ENCODE results near the gene CDK13.
A peak's percentile ranks its signal among the peaks of the same experiment; 100 is the strongest.

The CDK13 gene

DNA sequence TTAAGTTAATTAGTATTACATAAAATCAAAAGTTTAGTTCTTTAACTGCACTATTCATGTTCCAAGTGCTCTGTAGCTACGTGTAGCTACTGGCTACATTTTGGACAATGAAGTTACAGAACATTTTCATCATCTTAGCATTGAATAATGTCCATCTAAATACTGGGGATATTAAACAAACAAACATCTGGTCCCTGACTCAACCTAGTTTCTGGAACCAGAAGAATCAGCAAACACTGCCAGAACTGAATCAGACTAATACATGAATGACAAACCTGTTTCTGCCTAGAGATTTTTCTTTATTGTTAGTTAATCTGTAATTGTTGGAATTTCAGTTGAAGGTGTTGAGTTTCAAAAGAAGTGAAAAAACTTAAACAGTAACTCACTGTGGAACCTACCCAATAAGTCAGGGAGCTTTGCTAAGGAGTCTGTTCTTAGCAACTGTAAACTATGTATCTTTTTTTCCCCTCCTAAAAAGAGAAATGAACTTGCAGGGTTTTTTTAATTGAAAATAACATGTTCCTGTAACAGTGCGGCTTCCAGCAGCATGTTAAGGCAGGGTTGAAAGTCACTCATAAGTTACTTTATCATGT, 58.3 kb downstream of the CDK13 start:
- DNase-seq (ENCODE audit: low read depth): peak; percentile 82

DNA sequence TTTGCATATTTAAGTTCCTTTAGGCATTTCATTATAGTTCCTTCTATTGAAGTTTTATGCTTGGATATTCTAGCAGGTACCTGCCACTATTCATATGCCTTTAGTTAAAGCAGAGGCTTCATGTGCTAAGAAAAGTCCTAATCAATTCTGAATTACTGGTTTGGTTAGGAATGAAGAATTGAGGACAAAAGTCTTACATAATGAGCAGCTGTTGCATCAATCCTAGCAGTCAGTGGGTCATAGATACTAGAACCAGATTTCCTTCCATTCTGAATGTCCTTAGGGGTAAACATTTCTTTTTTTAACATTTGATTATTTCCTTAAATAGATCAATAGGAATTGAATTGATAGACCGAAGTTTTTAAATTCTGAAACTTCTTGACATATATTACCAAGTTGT, 59.2 kb downstream of the CDK13 start:
- DNase-seq (ENCODE audit: low read depth): peak; percentile 21

DNA sequence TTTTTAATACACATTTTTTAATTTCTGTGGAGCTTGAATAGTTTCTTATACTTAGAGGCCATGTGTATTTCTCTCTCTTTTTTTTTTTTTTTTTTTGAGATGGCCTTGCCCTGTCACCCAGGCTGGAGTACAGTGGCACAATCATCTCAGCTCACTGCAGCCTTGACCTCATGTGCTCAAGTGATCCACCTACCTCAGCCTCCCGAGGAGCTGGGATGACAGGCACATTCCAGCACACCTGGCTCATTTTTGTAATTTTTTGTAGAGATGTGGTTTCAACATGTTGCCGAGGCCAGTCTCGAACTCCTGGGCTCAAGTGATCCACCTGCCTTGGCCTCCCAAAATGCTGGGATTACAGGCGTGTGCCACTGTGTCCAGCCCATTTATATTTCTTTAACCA, 64.3 kb downstream of the CDK13 start:
- no peak for DNase-seq (ENCODE audit: low read depth)

DNA sequence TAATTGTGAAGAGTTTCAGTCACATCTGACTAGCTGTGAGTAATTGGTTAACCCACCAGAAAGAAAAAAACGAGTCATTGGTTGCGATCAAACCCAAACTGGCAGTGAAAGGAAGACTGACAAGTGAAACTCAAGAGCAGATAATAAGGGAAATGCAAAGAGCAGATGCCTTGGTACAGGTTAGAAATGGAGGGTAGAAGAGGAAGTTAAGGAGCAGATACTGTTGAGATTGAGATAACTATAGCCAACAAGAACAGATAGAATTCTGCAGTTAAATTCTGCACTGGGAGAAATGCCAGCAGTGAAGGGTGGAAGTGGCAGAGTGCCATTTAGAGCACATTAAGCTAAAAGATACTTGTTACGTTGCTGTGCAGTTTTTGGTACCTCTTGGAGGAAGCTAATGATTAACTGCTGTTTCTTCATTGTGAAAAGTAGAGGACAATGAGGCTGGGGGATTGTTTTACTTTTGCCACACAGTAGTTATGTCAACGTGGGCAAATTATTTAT, 65.8 kb downstream of the CDK13 start:
- peak; percentile 43 for DNase-seq (ENCODE audit: low read depth)

DNA sequence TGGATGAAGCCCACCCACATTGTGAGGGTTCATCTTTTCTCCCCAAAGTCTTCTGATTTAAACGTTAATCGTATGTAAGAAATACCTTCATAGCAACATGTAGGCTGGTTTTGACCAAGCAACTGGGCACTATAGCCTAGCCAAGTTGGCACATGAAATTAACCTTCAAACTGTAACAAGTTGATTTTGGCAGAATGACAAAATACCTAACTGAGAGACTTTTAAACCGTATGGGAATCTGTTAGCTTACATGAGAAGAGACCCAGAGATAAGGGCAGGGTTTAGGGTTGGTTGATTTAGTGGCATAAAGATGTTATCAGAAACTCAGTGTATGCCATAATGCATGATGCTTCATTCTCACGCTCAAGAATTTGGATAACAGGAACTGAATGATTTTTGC, 69.5 kb downstream of the CDK13 start:
- DNase-seq (ENCODE audit: low read depth): no peak

DNA sequence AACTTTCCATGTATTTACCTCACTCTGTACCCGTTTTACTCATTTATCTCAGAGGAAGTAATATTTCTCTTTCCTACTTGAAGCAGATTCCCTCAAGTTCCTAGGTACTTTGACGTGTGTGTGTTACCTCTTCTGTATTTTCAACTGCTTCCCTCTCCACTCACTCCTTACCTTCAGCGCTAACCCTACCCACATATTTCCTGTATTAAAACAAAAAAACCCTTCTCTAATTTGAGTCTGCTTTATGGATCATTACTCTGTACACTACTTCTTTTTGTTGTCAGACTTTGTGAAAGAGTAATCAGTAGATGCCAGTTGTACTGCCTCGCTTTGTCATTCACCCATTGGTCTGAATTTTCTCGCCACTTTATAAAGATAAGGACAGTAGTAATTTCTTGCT, 74.0 kb downstream of the CDK13 start:
- DNase-seq (ENCODE audit: low read depth): no peak

DNA sequence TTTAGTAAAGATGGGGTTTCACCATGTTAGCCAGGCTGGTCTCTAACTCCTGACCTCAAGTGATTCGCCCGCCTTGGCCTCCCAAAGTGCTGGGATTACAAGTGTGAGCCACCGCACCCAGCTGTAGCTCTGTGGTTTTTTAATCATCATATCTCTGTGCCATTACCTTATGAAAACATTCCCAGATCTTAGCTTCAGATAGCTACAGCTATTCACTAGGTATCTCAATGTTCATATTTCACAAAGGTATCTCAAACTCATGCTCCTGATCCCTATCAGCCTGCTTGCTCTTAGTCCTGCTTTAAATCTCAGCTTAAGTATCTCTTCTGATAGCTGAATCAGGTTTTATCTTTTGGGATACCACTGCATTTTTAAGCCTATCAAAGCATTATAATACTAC, 74.8 kb downstream of the CDK13 start:
- DNase-seq (ENCODE audit: low read depth): no peak

DNA sequence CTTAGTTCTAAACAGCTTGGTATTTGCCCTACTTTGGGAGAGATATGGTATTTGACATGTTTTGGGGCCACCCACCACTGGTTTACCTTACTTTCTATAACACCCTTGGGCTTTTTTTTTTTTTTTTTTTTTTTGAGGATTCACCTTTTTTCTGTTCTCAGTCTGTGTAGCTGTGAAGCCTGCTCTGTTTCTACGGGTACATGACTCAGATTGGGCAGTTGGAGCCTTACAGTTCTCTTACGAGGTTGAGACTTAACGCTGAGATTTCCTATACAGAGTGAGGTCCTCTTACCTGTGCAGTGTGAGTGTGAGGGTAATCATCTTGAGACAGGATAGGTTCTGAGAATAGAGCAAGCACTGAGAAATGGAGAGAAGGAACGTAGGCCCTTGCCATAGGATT, 77.5 kb downstream of the CDK13 start:
- DNase-seq (ENCODE audit: low read depth): no peak

DNA sequence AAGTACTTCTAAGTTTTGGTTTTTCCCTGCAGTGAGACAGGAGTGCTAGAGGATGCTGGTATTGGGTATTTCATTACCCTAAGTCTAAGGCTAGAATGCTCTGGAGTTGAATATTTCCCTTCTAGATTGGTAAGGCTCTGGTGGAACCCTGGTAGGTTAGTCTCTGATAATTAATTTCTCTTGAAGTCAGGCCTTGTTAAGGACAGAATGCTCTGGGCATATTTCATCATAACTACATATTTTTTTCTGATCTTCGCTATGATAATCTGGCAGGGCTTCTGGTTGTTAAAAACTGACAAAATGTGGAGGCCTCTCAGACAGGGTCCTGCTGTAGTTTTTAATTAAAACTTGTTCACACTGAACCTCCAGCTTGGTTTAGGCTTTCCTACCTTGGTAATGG, 83.8 kb downstream of the CDK13 start:
- no peak for DNase-seq (ENCODE audit: low read depth)

DNA sequence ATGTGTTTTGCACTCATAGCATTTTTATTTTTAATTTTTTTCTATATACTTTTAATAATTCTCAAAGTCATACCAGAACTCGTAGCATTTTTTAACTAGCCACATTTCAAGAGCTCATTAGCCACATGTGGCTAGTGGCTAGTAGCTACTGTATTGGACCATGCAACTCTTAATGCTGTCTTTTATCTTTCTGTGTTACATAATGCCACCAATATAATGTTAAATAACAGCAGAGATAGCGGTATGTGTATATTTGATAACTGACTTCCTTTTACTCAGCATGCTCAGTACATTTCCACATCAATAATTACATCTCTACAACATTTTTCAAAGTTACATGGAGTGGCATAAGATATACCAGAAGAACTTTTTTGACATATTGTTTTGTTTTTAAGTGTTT, 91.4 kb downstream of the CDK13 start:
- DNase-seq (ENCODE audit: low read depth): no peak

DNA sequence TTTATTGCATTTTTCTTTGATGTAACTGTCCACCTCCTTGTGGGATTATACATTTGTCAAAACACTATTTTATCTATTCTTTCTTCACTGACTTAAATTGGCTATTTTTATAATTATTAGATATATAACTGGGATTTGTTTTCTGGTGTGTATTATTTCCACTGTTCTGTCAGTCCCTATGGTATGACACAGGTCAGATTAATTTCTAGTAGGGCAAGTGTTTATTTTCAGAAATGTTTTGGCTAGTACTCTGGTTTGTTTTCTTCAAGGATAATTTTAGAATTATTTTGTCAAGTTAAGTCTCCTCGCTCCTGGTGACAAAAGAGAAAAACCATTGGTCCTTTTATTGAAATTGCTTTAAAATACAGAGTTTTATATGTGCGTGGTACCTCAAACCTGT, 93.1 kb downstream of the CDK13 start:
- no peak for DNase-seq (ENCODE audit: low read depth)

DNA sequence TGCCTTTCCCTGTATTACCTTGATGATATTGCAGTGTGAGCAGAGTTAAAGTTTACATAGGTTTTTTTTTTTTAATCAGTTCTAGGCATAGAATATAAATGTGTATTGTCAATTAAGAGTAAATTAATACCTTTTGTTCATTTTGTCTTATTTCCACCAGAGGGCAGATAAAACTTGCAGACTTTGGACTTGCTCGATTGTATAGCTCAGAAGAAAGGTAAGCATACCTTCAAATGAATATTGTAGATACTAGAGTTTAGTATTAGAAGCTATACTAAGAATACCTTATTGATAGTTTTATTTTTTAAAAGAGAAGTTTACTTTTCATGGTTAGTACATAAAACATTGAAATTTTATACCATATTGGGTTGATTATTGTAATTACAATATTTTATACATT, 97.6 kb downstream of the CDK13 start:
- DNase-seq (ENCODE audit: low read depth): no peak

DNA sequence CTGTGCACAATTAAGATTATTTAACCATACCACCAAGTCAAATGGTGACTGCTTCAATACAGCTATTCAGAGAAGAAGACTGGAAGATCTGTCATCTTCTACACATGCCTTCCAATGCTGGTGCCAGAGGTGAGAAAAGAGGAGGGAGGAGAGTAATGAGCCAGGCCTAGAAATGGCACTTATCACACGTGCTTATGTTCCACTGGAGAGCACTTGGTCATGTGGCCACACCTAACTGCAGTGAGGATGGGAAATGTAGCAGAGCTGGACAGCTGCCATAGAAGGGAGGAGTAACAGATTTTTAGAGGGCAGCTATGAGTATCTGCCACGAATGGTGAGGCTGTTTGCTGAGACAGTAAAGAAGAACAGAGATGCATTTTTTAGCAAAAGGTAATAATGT, 107.2 kb downstream of the CDK13 start:
- peak; percentile 41 for DNase-seq (ENCODE audit: low read depth)

DNA sequence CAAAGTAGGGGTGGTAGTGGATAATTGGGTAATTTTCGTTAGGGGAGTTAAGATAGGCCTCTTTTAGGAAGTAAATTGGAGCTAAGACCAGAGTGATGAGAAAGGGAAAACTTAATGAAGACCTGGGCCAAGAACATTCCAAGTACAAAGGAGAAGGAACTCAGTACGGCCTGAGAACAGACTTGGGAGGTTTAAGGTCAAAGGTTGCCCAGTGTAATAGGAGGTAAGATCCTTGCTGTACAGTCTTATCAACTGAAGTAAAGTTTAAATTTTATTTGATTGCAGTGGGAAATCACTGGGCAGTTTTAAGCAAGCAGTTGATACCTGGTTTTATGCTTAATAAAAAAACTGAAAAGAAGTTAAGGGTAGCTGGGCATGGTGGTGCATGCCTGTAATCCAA, 108.0 kb downstream of the CDK13 start:
- DNase-seq (ENCODE audit: low read depth): no peak

DNA sequence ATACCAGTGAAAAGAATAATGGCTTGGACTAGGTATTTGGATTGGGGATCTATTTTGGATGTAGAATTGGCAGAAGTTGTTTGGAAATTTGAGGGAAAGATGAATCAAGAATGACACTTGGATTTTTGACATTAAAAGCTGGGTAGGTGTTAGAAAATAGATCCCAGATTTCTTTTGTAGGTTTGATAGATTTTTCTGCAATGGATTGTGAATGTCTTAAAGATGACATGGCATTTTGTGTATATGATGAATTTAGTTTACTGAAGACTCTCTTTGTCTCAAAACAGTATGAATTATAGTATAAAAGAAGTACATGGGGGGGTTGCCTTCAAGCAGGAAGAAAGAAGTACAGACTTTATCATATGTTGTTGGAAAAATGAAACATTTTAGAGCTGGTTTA, 108.6 kb downstream of the CDK13 start:
- DNase-seq (ENCODE audit: low read depth): peak; percentile 18

DNA sequence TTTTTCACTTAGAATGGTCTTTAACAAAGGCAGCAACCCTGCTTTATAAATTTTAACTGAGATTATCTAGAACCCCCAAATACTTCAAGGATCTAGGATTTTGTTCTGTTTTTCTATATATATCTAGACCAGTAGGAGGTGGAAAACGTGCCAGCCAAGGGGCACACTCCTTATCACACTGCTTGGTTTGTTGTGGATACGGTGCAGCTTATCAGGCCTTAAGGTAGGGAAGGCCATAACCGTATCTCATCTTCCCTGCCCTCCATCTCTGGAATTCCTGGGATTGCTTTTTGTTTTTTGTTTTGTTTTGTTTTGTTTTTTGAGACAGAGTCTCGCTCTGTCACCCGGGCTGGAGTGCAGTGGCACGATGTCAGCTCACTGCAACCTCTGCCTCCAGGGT, 109.0 kb downstream of the CDK13 start:
- no peak for DNase-seq (ENCODE audit: low read depth)

DNA sequence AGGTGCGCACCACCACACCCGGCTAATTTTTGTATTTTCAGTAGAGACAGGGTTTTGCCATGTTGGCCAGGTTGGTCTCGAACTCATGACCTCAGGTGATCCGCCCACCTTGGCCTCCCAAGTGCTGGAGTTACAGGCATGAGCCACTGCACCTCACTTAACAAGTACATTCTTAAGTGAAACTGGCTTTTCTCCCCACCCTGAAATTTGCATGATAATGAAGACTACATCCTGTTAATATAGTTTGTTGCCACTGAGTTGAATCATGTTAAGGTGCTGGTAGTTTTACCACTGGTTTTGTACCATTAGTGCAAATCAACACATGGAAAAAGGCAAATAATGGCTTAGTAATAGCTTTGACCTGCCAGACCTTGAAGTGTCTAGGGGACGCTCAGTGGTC, 122.2 kb downstream of the CDK13 start:
- DNase-seq (ENCODE audit: low read depth): no peak

DNA sequence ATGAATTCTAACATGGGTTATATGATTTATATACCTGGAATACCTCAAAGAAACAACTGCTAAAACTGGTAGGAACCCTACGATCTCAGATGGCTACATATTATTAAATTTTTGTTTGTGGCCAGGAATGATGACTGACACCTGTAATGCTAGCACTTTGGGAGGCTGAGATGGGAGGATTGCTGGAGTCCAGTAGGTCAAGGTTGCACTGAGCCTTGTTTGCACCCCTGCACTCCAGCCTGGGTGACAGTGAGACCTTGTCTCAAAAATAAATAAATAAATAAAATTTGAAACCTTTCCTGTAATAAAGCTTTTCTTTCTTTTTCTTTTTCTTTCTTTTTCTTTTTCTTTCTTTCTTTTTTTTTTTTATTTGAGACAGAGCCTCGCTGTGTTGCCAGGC, 123.2 kb downstream of the CDK13 start:
- no peak for DNase-seq (ENCODE audit: low read depth)

DNA sequence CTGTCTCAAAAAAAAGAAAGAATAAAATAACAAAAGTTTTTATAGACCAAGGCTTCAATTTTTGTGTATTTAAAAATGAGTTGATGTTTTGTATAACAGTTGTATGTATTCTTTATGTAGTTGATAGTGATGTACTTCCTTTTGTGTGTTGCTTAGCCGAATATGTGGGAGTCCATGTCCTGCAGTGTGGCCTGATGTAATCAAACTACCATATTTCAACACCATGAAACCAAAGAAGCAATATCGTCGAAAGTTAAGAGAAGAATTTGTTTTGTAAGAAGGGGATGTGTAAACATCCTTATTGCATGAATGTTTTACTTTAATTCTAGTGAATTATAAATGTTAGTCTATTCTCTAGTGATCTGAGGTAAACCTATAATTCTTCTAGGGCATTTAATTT, 127.8 kb downstream of the CDK13 start:
- peak; percentile 79 for DNase-seq (ENCODE audit: low read depth)

DNA sequence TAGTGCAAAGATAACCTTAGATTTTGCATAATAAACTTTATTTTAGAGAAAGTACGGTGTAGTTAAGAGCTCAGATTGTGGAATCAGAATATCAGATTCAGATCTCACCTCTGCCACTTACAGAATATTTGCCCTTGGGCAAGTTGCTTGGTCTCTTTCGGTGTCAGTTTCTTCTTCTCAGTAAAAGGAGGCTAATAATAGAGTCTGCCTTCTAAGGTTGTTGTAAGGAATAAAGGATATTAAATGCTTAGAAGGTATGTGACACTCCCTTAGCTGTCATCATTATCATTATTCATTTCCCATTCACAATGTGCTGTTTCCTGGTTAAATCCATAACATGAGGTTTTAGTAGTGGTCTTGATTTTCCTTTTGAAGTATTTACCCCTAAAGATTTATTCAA, 142.1 kb downstream of the CDK13 start:
- no peak for DNase-seq (ENCODE audit: low read depth)

DNA sequence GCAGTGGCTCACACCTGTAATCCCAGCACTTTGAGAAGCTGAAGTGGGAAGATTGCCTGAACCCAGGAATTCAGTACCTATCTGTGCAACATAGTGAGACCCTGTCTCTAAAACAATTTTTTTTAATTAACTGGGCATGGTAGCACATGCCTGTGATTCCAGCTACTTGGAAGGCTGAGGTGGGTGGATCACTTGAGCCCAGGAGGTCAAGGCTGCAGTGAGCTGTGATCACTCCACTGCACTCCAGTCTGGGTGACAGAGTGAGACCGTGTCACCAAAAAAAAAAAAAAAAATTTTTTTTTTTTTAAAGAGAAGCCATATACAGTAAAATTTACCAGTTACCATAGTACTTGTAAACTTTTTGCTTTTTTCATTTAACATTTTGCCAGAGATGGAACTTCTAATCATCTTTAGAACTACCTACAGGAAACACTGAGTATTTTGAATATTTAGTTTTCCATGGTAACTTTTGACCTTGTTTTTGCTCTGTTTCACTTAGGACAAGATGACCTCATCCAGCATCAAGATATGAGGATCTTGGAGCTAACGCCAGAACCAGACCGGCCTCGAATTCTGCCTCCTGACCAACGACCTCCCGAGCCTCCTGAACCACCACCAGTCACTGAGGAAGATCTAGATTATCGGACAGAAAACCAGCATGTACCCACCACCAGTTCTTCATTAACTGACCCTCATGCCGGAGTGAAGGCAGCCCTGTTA, 143.7 kb downstream of the CDK13 start:
- DNase-seq (ENCODE audit: low read depth): no peak

DNA sequence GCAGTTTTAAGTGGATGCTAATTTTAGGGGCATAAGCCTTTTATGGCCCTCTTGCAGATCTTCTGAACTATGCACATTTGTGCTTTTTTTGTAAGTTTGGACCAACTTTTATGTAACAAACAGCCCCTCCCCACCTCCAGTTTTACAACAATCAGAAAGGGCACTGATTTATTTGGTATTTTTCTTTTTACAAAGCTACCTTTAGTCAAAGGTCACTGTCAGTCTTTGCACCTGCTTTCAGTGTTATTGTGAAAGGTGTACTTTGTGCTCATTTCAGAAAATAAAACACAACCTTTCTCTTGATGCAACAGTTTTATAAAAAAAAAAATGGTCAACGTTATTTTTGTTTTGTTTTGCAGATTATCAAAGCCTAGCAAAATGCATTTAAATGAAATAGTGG, 145.2 kb downstream of the CDK13 start:
- DNase-seq (ENCODE audit: low read depth): no peak

DNA sequence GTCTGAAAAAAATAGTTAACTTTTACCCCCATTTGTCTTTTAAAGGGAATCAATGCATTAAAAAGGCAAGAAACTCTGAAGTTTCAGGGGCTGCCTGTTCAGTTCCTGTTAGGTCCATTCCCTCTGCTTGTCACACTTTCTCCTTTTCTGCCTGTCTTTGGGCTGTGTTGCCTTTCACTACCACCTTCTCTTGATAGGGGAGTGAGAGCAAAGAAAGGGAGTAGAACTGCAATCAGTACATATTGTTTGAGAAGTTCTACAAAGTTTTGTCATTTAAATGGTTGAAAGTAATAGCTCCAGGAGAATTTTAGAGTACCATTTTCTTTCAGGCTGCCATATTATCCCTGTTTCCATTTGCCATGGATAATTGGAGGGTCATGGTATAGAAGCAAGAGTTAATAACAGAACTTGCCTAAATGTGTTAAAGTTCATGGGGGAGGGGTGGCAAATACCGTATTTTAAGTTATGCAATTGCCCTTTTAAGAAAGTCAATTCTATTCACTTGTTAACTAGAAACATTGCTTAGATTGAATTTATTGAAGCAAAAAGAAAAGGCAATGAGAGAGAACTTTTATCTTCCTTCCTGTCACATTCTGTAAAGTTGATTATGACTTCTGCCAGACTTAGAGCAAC, 145.8 kb downstream of the CDK13 start:
- DNase-seq (ENCODE audit: low read depth): no peak

DNA sequence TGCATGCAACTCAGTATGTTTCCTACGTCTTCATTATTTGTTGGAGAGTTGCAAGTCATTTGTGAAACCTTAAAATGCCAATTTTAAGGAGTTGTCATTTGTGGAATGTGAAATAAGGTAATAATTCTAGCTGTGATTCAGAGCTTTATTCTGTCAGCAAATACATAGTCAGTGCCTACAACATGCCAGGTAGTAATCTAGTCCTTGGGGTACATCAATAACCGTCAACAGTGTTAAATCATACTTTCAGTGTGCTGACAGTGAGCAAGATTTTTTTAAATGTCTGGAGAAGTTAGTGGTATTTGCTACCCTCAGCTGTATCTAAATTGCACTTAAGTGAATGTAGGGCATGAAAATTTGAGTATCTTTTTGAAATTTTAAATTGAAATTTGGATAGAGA, 147.7 kb downstream of the CDK13 start:
- DNase-seq (ENCODE audit: low read depth): no peak

All from iris pigment epithelial cell (primary cell).